AG08395 (cell line): Measurements from ENCODE around the gene ABTB1.
A peak's percentile ranks its signal among the peaks of the same experiment; 100 is the strongest.

Experiments used
- DNase-seq: peaks from one replicate; pipeline ENCODE4 v3.0.0; 2012; ENCODE audit warnings: mixed read lengths, low spot score

Gene ABTB1

GRCh38 chr3:127686512-127686894 is 13.8 kb downstream of the ABTB1 start:
- no peak for DNase-seq

- no peak for DNase-seq
These were observed 14.5 kb downstream of the ABTB1 start for GRCh38 chr3:127687228-127687737.

GRCh38 chr3:127688022-127688415 is 15.3 kb downstream of the ABTB1 start:
- DNase-seq: no peak

- DNase-seq: peak; percentile 49
These were observed 15.9 kb downstream of the ABTB1 start for GRCh38 chr3:127688416-127689265.

GRCh38 chr3:127689266-127689860 is 16.6 kb downstream of the ABTB1 start:
- DNase-seq: no peak

- DNase-seq: peak; percentile 78
These were observed 17.4 kb downstream of the ABTB1 start for GRCh38 chr3:127690106-127690505.

- DNase-seq: peak; percentile 57
These were observed 18.2 kb downstream of the ABTB1 start for GRCh38 chr3:127690823-127691452.

GRCh38 chr3:127691489-127691888 is 18.7 kb downstream of the ABTB1 start:
- no peak for DNase-seq

- no peak for DNase-seq
These were observed 19.2 kb downstream of the ABTB1 start for GRCh38 chr3:127691974-127692373.

- no peak for DNase-seq
These were observed 20.0 kb downstream of the ABTB1 start for GRCh38 chr3:127692501-127693335.

GRCh38 chr3:127693336-127693843 is 20.6 kb downstream of the ABTB1 start:
- DNase-seq: no peak

- no peak for DNase-seq
These were observed 21.9 kb downstream of the ABTB1 start for GRCh38 chr3:127694467-127695215.

- DNase-seq: peak; percentile 71
These were observed 24.9 kb downstream of the ABTB1 start for GRCh38 chr3:127697551-127698240.

GRCh38 chr3:127698286-127698685 is 25.5 kb downstream of the ABTB1 start:
- DNase-seq: no peak

- no peak for DNase-seq
These were observed 26.1 kb downstream of the ABTB1 start for GRCh38 chr3:127698691-127699415.

- no peak for DNase-seq
These were observed 26.9 kb downstream of the ABTB1 start for GRCh38 chr3:127699416-127700300.

GRCh38 chr3:127700406-127700805 is 27.7 kb downstream of the ABTB1 start:
- no peak for DNase-seq

- no peak for DNase-seq
These were observed 28.6 kb downstream of the ABTB1 start for GRCh38 chr3:127701280-127701911.
